Activated CD8-positive, alpha-beta memory T cell treated with anti-CD3 and anti-CD28 coated beads for 4 hours (primary cell): ENCODE measurements around the gene VPS13C.
"Not testable (repeated sequence)": the region's sequence is repeated elsewhere in the genome, so short reads cannot be mapped to it uniquely, and the experiment has no call there.

ENCODE experiments used
- DNase-seq, 2 donors: peaks; one replicate each; pipeline ENCODE4 v3.0.0-alpha.2; 2020; ENCODE audit warnings: low read depth in 2 of 2

Gene VPS13C

GRCh38 chr15:62075595-62076277, 15.5 kb upstream of the VPS13C start:
- DNase-seq = no peak

GRCh38 chr15:62071711-62072308, 11.6 kb upstream of the VPS13C start:
- DNase-seq = no peak

GRCh38 chr15:62069551-62069950, 9.3 kb upstream of the VPS13C start:
- DNase-seq = no peak

- no peak for DNase-seq
These were observed 8.5 kb upstream of the VPS13C start for GRCh38 chr15:62068810-62069167.

GRCh38 chr15:62068071-62068809, 8.0 kb upstream of the VPS13C start:
- no peak for DNase-seq

- DNase-seq = no peak
These were observed 7.3 kb upstream of the VPS13C start for GRCh38 chr15:62067448-62068044.

GRCh38 chr15:62066663-62067447, 6.6 kb upstream of the VPS13C start, which contains the start of gene C2CD4A:
C2CD4A (plus strand) TSS chr15:62066977; CDS start chr15:62067614, 637 bp downstream.
- peak; percentile 12 to 28 for DNase-seq

- no peak for DNase-seq
These were observed 3.8 kb upstream of the VPS13C start for GRCh38 chr15:62063825-62064635.

- DNase-seq = no peak
These were observed 641 bp upstream of the VPS13C start for GRCh38 chr15:62060896-62061280.

GRCh38 chr15:62059816-62060112, 483 bp downstream of the VPS13C start:
- peak; percentile 28 to 35 for DNase-seq

GRCh38 chr15:62059108-62059815, 985 bp downstream of the VPS13C start:
- DNase-seq = no peak

GRCh38 chr15:62058327-62059028, 1.8 kb downstream of the VPS13C start:
- no peak for DNase-seq

- DNase-seq = no peak
These were observed 2.8 kb downstream of the VPS13C start for GRCh38 chr15:62057341-62057980.

GRCh38 chr15:62054979-62055378, 5.3 kb downstream of the VPS13C start:
- DNase-seq = no peak

- no peak for DNase-seq
These were observed 6.7 kb downstream of the VPS13C start for GRCh38 chr15:62053439-62054085.

- DNase-seq = no peak
These were observed 7.5 kb downstream of the VPS13C start for GRCh38 chr15:62052713-62053112.

GRCh38 chr15:62051166-62051565, 9.1 kb downstream of the VPS13C start:
- no peak for DNase-seq

GRCh38 chr15:62050115-62050514, 10.1 kb downstream of the VPS13C start:
- DNase-seq = no peak

- not testable (repeated sequence) for DNase-seq
These were observed 12.0 kb downstream of the VPS13C start for GRCh38 chr15:62048254-62048653.
